BE2C (cell line): Measurements from ENCODE around the gene CDHR4.
"Not testable (repeated sequence)": the region's sequence is repeated elsewhere in the genome, so short reads cannot be mapped to it uniquely, and the experiment has no call there.

Source experiments
- DNase-seq: peaks from one replicate; pipeline ENCODE4 v3.0.0-alpha.2; 2020
- H3K27me3 ChIP-seq: fragments of 250-450 bp; sonication (Bioruptor Pico); 2 replicates; pipeline ENCODE4 v1.5.1; 2020; ENCODE audit warnings: mild to moderate bottlenecking
- H3K36me3 ChIP-seq: fragments of 250-450 bp; sonication (Bioruptor Pico); 2 replicates; pipeline ENCODE4 v1.5.1; 2020; ENCODE audit warnings: mild to moderate bottlenecking
- H3K4me1 ChIP-seq: fragments of 250-450 bp; sonication (Bioruptor Pico); 2 replicates; pipeline ENCODE4 v1.5.1; 2020
- H3K4me3 ChIP-seq: 2 replicates; pipeline ENCODE4 v1.5.1; 2011; ENCODE audit warnings: low read depth, low read length
- H3K9me3 ChIP-seq: fragments of 250-450 bp; sonication (Bioruptor Pico); 2 replicates; pipeline ENCODE4 v1.5.1; 2020
- CTCF ChIP-seq: IDR thresholded peaks from 2 replicates; pipeline ENCODE4 v1.5.1; 2012; ENCODE audit warnings: mild to moderate bottlenecking, low read depth, low read length

CDHR4 gene

DNA sequence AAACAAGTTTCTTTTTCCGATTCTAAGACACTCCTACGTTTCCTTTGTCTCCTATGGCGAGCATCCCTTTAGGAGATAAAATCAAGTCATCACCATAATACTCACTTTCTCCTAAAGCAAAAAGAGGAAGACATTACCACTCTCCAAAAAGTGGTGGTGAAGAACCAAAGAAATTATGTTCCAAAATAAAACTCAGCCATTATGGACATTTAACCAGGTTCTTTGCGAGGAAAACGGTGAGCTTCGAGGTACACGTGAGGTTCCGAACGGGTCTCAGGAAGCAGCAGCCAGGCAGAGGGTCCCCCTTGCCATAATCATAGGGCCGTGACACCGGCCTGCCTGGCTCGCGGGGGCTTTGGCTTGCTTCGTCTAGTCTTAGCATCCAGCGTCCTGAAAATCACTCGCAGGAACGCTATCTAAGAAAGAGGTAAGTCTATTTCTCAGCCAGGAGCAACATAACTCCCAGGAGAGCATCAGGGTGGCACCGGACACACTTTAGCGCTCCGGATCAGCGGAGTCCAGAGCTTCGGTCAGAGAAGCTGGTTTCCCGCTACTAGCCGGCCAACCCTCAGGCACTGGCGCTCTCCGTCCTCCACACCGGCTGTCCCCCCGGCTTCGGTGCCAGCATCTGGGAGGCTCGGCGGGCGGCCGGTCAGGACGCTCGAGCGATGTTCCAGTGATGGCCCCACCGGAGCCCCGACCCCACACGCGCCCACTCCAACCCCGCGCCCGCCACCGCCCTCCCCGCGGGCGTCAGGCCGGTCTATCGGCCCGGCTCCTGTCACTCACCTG lies 13.9 kb downstream of the CDHR4 start:
- peak overlapping the region; percentile 70 for H3K4me3 ChIP-seq
- no peak for DNase-seq
- no peak for TF ChIP-seq CTCF
- H3K9me3 ChIP-seq = no peaks in the 10 kb centered on the region
- H3K27me3 ChIP-seq = no peaks in the 10 kb centered on the region
- H3K36me3 ChIP-seq = 0 out of 2 replicates have a peak, but pooled peaks cover 5% of the 10 kb centered on the region
- H3K4me1 ChIP-seq = peaks cover 1% of the 10 kb centered on the region

- H3K4me1 ChIP-seq, H3K9me3 ChIP-seq, DNase-seq, H3K27me3 ChIP-seq, H3K36me3 ChIP-seq, H3K4me3 ChIP-seq: not testable (repeated sequence)
Measured at GRCh38 chr3:49782277-49782676, 17.4 kb downstream of the CDHR4 start.

DNA sequence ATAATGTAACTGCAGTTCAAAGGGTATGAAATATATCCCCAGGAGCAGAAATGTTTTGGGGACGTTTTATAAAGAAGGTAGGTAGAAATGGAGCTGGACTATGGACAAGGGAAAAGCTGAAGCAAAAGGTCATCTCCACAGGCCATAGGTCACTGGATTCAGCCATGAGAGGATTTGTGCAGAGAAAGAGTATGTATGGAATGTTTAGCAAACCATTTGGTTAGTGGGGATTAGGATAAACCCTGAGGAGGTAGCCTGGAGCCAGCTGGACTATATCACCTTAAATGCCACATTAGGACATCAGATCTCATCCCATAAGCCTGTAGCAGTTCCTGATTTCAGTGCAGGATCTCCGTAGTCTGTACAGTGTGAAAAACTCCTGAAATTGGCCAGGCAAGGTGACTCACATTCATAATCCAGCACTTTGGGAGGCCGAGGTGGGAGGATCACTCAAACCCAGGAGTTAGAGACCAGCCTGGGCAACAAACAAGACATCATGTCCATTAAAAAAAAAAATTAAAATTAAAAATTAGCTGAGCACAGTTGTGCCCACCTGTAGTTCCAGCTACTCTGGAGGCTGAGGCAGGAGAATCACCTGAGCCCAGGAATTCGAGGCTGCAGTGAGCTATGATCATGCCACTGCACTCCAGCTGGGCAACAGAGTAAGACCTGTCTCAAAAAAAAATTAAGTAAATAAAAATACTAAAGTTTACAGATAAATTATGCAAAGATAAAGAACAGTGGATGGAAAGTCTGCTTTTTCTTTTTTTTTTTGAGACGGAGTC lies 18.1 kb downstream of the CDHR4 start:
- Histone ChIP-seq H3K27me3 (no peaks in the 10 kb centered on the region), H3K9me3 (no peaks in the 10 kb centered on the region), H3K4me1 (no peaks in the 10 kb centered on the region), H3K4me3 (no peak overlapping the region), H3K36me3 (0 out of 2 replicates have a peak, but pooled peaks cover 5% of the 10 kb centered on the region)
- DNase-seq = no peak
- TF ChIP-seq CTCF = no peak

DNA sequence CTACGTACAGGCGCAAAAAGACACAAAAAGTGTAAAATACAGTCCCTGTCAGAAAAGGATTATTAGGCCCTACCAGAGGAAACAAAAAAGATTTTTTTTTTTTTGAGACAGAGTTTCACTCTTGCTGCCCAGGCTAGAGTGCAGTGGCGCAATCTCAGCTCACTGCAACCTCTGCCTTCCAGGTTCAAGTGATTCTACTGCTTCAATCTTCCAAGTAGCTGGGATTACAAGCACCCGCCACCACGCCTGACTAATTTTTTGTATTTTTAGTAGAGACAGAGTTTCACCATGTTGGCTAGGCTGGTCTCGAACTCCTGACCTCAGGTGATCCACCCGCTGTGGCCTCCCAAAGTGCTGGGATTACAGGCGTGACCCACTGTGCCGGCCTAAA lies 18.7 kb downstream of the CDHR4 start:
- H3K27me3 ChIP-seq, H3K9me3 ChIP-seq, H3K4me3 ChIP-seq, H3K4me1 ChIP-seq, DNase-seq, H3K36me3 ChIP-seq: not testable (repeated sequence)

- H3K4me3 ChIP-seq = no peak overlapping the region
- 0 out of 2 replicates have a peak, but pooled peaks cover 5% of the 10 kb centered on the region for H3K36me3 ChIP-seq
- H3K27me3 ChIP-seq = no peaks in the 10 kb centered on the region
- no peak for TF ChIP-seq CTCF
- H3K4me1 ChIP-seq = no peaks in the 10 kb centered on the region
- no peaks in the 10 kb centered on the region for H3K9me3 ChIP-seq
- no peak for DNase-seq
Measured at GRCh38 chr3:49780080-49780974, 19.3 kb downstream of the CDHR4 start.

GRCh38 chr3:49779358-49780079 lies 20.2 kb downstream of the CDHR4 start:
- Histone ChIP-seq H3K36me3 (0 out of 2 replicates have a peak, but pooled peaks cover 5% of the 10 kb centered on the region), H3K4me3 (no peak overlapping the region), H3K4me1 (no peaks in the 10 kb centered on the region), H3K27me3 (no peaks in the 10 kb centered on the region), H3K9me3 (no peaks in the 10 kb centered on the region)
- DNase-seq = no peak
- no peak for TF ChIP-seq CTCF

- H3K36me3 ChIP-seq, H3K4me1 ChIP-seq, H3K4me3 ChIP-seq: not testable (repeated sequence)
Measured at GRCh38 chr3:49776101-49776500, 23.6 kb downstream of the CDHR4 start.

More at GRCh38 chr3:49776101-49776500, 23.6 kb downstream of the CDHR4 start:
- H3K27me3 ChIP-seq, DNase-seq, H3K9me3 ChIP-seq: not testable (repeated sequence)
